ENCODE measurements around the gene MGAT5. TPM values are rescaled to one million over a fixed set of nuclear protein-coding genes. Genes with fewer than 3 reads are reported as not detected.
A peak's percentile ranks its signal among the peaks of the same experiment; 100 is the strongest.
"Not testable (repeated sequence)": the region's sequence is repeated elsewhere in the genome, so short reads cannot be mapped to it uniquely, and the experiment has no call there.

The MGAT5 gene
- total and polyA plus RNA-seq, 7 experiments from 2014 or later: 5.3 to 48.0 (median 40.0) TPM

- ChIA-PET CTCF (no interaction called here), POLR2A (no interaction called here)
- H3K27ac ChIP-seq (ENCODE audit: low read depth, low read length): no peak overlapping the region
- peak overlapping the region in 5 of 9 donors; percentile 33 to 85 (median 68) for H3K27ac Mint-ChIP-seq
- no peaks in the 10 kb centered on the region for H3K9me3 Mint-ChIP-seq
- H3K9me3 ChIP-seq (ENCODE audit: control insufficient read depth in 2 of 3, low read length in 3 of 3): no peaks in the 10 kb centered on the region
- no peaks in the 10 kb centered on the region for H3K36me3 ChIP-seq (ENCODE audit: control insufficient read depth in 2 of 3, insufficient read depth in 3 of 3, low read length in 3 of 3)
- H3K4me3 ChIP-seq (ENCODE audit: low read length): no peak overlapping the region
- peaks cover 39 to 73% of the 10 kb centered on the region in 2 donors for H3K4me1 ChIP-seq (ENCODE audit: control insufficient read depth in 2 of 2, insufficient read depth in 2 of 2, low read length in 2 of 2)
- peak overlapping the region in 5 of 10 donors; percentile 1 to 17 (median 12) for H3K4me3 Mint-ChIP-seq
- H3K36me3 Mint-ChIP-seq: peaks cover 0 to 25% (median 4%) of the 10 kb centered on the region in 5 donors
- no peak for ATAC-seq
- no peak for DNase-seq
- intact Hi-C loops (cut with micrococcal nuclease): loop anchor here in 1 of 2 donors (5.0 kb wide), 1 partner anchor 35 kb away; no protein-coding TSS in a partner anchor
- H3K4me1 Mint-ChIP-seq: peaks cover 4 to 39% (median 35%) of the 10 kb centered on the region in 7 donors
- no peaks in the 10 kb centered on the region for H3K27me3 Mint-ChIP-seq
- no peaks in the 10 kb centered on the region for H3K27me3 ChIP-seq (ENCODE audit: control insufficient read depth in 2 of 2, insufficient read depth in 2 of 2, low read length in 2 of 2)
Measured at GRCh38 chr2:134292514-134292913, 38.6 kb downstream of the MGAT5 start.

GRCh38 chr2:134293719-134294537 lies 40.1 kb downstream of the MGAT5 start:
- H3K27ac ChIP-seq (ENCODE audit: low read depth, low read length): no peak overlapping the region
- Mint-ChIP-seq H3K9me3 (peaks cover 0 to under 1% (median 0%) of the 10 kb centered on the region in 11 donors), H3K4me3 (peak overlapping the region in 4 of 10 donors; percentile 18 to 54 (median 44)), H3K27ac (peak overlapping the region in 6 of 9 donors; percentile 1 to 84 (median 36)), H3K4me1 (peaks cover 10 to 46% (median 40%) of the 10 kb centered on the region in 7 donors), H3K36me3 (peaks cover 0 to 28% (median 9%) of the 10 kb centered on the region in 5 donors), H3K27me3 (no peaks in the 10 kb centered on the region)
- no peaks in the 10 kb centered on the region for H3K9me3 ChIP-seq (ENCODE audit: control insufficient read depth in 2 of 3, low read length in 3 of 3)
- no peaks in the 10 kb centered on the region for H3K27me3 ChIP-seq (ENCODE audit: control insufficient read depth in 2 of 2, insufficient read depth in 2 of 2, low read length in 2 of 2)
- ATAC-seq (no peak), DNase-seq (no peak)
- intact Hi-C loops (cut with micrococcal nuclease): loop anchor here in 1 of 2 donors (5.0 kb wide), 1 partner anchor 37 kb away; no protein-coding TSS in a partner anchor
- H3K4me3 ChIP-seq (ENCODE audit: low read length): no peak overlapping the region
- no peaks in the 10 kb centered on the region for H3K36me3 ChIP-seq (ENCODE audit: control insufficient read depth in 2 of 3, insufficient read depth in 3 of 3, low read length in 3 of 3)
- H3K4me1 ChIP-seq (ENCODE audit: control insufficient read depth in 2 of 2, insufficient read depth in 2 of 2, low read length in 2 of 2): peaks cover 25 to 58% of the 10 kb centered on the region in 2 donors
- ChIA-PET CTCF (no interaction called here), POLR2A (interaction anchor here (0.6 kb wide), 1 partner anchor 45 kb away, joined by 3 read pairs; no protein-coding TSS in a partner anchor)

GRCh38 chr2:134294598-134294997 lies 40.7 kb downstream of the MGAT5 start:
- Mint-ChIP-seq H3K4me3 (peak overlapping the region in 5 of 10 donors; percentile 18 to 54 (median 43)), H3K4me1 (peaks cover 14 to 49% (median 44%) of the 10 kb centered on the region in 7 donors), H3K36me3 (peaks cover 0 to 31% (median 12%) of the 10 kb centered on the region in 5 donors), H3K27ac (peak overlapping the region in 6 of 9 donors; percentile 1 to 84 (median 46))
- ATAC-seq; CTCF ChIA-PET; H3K27me3 Mint-ChIP-seq; H3K4me3 ChIP-seq (ENCODE audit: low read length); H3K9me3 ChIP-seq (ENCODE audit: control insufficient read depth in 2 of 3, low read length in 3 of 3); H3K9me3 Mint-ChIP-seq; H3K36me3 ChIP-seq (ENCODE audit: control insufficient read depth in 2 of 3, insufficient read depth in 3 of 3, low read length in 3 of 3); DNase-seq; H3K27ac ChIP-seq (ENCODE audit: low read depth, low read length); H3K27me3 ChIP-seq (ENCODE audit: control insufficient read depth in 2 of 2, insufficient read depth in 2 of 2, low read length in 2 of 2): not testable (repeated sequence)
- intact Hi-C loops (cut with micrococcal nuclease): loop anchor here in 1 of 2 donors (5.0 kb wide), 1 partner anchor 37 kb away; no protein-coding TSS in a partner anchor
- peaks cover 18 to 52% of the 10 kb centered on the region in 2 donors for H3K4me1 ChIP-seq (ENCODE audit: control insufficient read depth in 2 of 2, insufficient read depth in 2 of 2, low read length in 2 of 2)
- POLR2A ChIA-PET: interaction anchor here (0.6 kb wide), 1 partner anchor 44 kb away, joined by 3 read pairs; no protein-coding TSS in a partner anchor

GRCh38 chr2:134295441-134295840 lies 41.6 kb downstream of the MGAT5 start:
- no peaks in the 10 kb centered on the region for H3K27me3 Mint-ChIP-seq
- H3K36me3 ChIP-seq (ENCODE audit: control insufficient read depth in 2 of 3, insufficient read depth in 3 of 3, low read length in 3 of 3): no peaks in the 10 kb centered on the region
- H3K9me3 ChIP-seq (ENCODE audit: control insufficient read depth in 2 of 3, low read length in 3 of 3): no peaks in the 10 kb centered on the region
- peak overlapping the region in 5 of 10 donors; percentile 20 to 67 (median 45) for H3K4me3 Mint-ChIP-seq
- H3K9me3 Mint-ChIP-seq: peaks cover 0 to 1% (median 0%) of the 10 kb centered on the region in 11 donors
- POLR2A ChIA-PET: no interaction called here
- intact Hi-C loops (cut with micrococcal nuclease): no loop called here
- H3K36me3 Mint-ChIP-seq: peaks cover 0 to 33% (median 16%) of the 10 kb centered on the region in 5 donors
- no peak for ATAC-seq
- H3K4me1 Mint-ChIP-seq: peaks cover 22 to 57% (median 51%) of the 10 kb centered on the region in 7 donors
- H3K27ac Mint-ChIP-seq: peak overlapping the region in 5 of 9 donors; percentile 2 to 85 (median 51)
- no peak overlapping the region for H3K4me3 ChIP-seq (ENCODE audit: low read length)
- H3K4me1 ChIP-seq (ENCODE audit: control insufficient read depth in 2 of 2, insufficient read depth in 2 of 2, low read length in 2 of 2): peaks cover 11 to 45% of the 10 kb centered on the region in 2 donors
- CTCF ChIA-PET: no interaction called here
- H3K27ac ChIP-seq (ENCODE audit: low read depth, low read length): no peak overlapping the region
- DNase-seq: no peak
- H3K27me3 ChIP-seq (ENCODE audit: control insufficient read depth in 2 of 2, insufficient read depth in 2 of 2, low read length in 2 of 2): no peaks in the 10 kb centered on the region

GRCh38 chr2:134296301-134296700 lies 42.4 kb downstream of the MGAT5 start:
- peaks cover 30 to 63% (median 60%) of the 10 kb centered on the region in 7 donors for H3K4me1 Mint-ChIP-seq
- intact Hi-C loops (cut with micrococcal nuclease): no loop called here
- ATAC-seq: no peak
- CTCF ChIA-PET: interaction anchor here (0.6 to 0.7 kb wide), 2 partner anchors 26 to 56 kb away, joined by 3 read pairs; no protein-coding TSS in a partner anchor
- POLR2A ChIA-PET: no interaction called here
- H3K27ac Mint-ChIP-seq: peak overlapping the region in 5 of 9 donors; percentile 9 to 81 (median 51)
- peak overlapping the region in 5 of 10 donors; percentile 32 to 67 (median 45) for H3K4me3 Mint-ChIP-seq
- no peaks in the 10 kb centered on the region for H3K36me3 ChIP-seq (ENCODE audit: control insufficient read depth in 2 of 3, insufficient read depth in 3 of 3, low read length in 3 of 3)
- no peaks in the 10 kb centered on the region for H3K27me3 Mint-ChIP-seq
- no peaks in the 10 kb centered on the region for H3K27me3 ChIP-seq (ENCODE audit: control insufficient read depth in 2 of 2, insufficient read depth in 2 of 2, low read length in 2 of 2)
- peaks cover 0 to 32% (median 16%) of the 10 kb centered on the region in 5 donors for H3K36me3 Mint-ChIP-seq
- H3K4me3 ChIP-seq (ENCODE audit: low read length): no peak overlapping the region
- no peak for DNase-seq
- peaks cover 6 to 36% of the 10 kb centered on the region in 2 donors for H3K4me1 ChIP-seq (ENCODE audit: control insufficient read depth in 2 of 2, insufficient read depth in 2 of 2, low read length in 2 of 2)
- H3K27ac ChIP-seq (ENCODE audit: low read depth, low read length): no peak overlapping the region
- peaks cover 0 to 1% (median 0%) of the 10 kb centered on the region in 11 donors for H3K9me3 Mint-ChIP-seq
- no peaks in the 10 kb centered on the region for H3K9me3 ChIP-seq (ENCODE audit: control insufficient read depth in 2 of 3, low read length in 3 of 3)

GRCh38 chr2:134299334-134299733 lies 45.5 kb downstream of the MGAT5 start:
- H3K9me3 ChIP-seq (ENCODE audit: control insufficient read depth in 2 of 3, low read length in 3 of 3): no peaks in the 10 kb centered on the region
- intact Hi-C loops (cut with micrococcal nuclease): no loop called here
- H3K27me3 Mint-ChIP-seq: peaks cover 0 to 2% (median 0%) of the 10 kb centered on the region in 5 donors
- H3K4me1 Mint-ChIP-seq: peaks cover 33 to 70% (median 62%) of the 10 kb centered on the region in 7 donors
- no peak for DNase-seq
- no peak for ATAC-seq
- no peak overlapping the region for H3K4me3 Mint-ChIP-seq
- H3K36me3 Mint-ChIP-seq: peaks cover 4 to 26% (median 24%) of the 10 kb centered on the region in 5 donors
- peaks cover 0 to 4% (median 0%) of the 10 kb centered on the region in 11 donors for H3K9me3 Mint-ChIP-seq
- no peak overlapping the region for H3K4me3 ChIP-seq (ENCODE audit: low read length)
- H3K27ac Mint-ChIP-seq: peak overlapping the region in 2 of 9 donors; percentile 2 to 17
- no peaks in the 10 kb centered on the region for H3K36me3 ChIP-seq (ENCODE audit: control insufficient read depth in 2 of 3, insufficient read depth in 3 of 3, low read length in 3 of 3)
- CTCF ChIA-PET: no interaction called here
- peaks cover 4 to 10% of the 10 kb centered on the region in 2 donors for H3K4me1 ChIP-seq (ENCODE audit: control insufficient read depth in 2 of 2, insufficient read depth in 2 of 2, low read length in 2 of 2)
- no peaks in the 10 kb centered on the region for H3K27me3 ChIP-seq (ENCODE audit: control insufficient read depth in 2 of 2, insufficient read depth in 2 of 2, low read length in 2 of 2)
- H3K27ac ChIP-seq (ENCODE audit: low read depth, low read length): no peak overlapping the region
- POLR2A ChIA-PET: interaction anchor here (1.0 kb wide), 1 partner anchor 11 kb away, joined by 3 read pairs; no protein-coding TSS in a partner anchor

All from naive thymus-derived CD4-positive, alpha-beta T cell (primary cell).